ENCODE data around the gene HOMER1. TPM values are rescaled to one million over a fixed set of nuclear protein-coding genes. Genes with fewer than 3 reads are reported as not detected.

Gene HOMER1
- total and polyA plus RNA-seq, 2 of the 4 experiments (the other 2 are of a cell fraction): 1.9 to 6.8 TPM

DNA sequence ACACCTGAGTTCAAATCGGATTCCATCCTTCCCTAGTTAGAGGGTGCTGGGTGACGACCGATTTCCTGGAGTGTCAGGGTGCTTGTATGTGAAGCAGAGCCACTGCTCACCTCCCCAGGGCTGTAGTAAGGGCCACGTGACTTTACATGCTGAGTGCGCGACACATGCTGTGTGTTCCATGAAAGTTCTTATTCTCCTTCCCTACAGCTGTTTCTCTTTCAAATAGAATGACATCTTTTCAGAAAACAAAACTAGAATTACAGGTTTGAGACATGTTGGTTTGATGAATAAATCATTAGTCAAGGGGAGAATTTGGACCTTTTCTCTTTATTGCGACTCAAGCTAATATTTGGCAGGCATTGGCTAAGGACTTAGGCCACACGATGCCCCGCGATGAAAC lies 164.9 kb downstream of the HOMER1 start:
- H3K4me3 ChIP-seq (ENCODE audit: insufficient read depth, low read depth, low read length): no peak overlapping the region
- no peak overlapping the region for H3K4ac ChIP-seq (ENCODE audit: low read depth, low read length)
- CTCF ChIA-PET: no interaction called here
- in situ Hi-C loops (cut with MboI; ENCODE audit: low sequenced_read_pairs) (no loop called here), intact Hi-C loops (cut with micrococcal nuclease) (no loop called here), dilution Hi-C loops (cut with HindIII; ENCODE audit: low sequenced_read_pairs, unreplicated experiment) (no loop called here)
- ATAC-seq (ENCODE audit: low read depth) (no peak), DNase-seq (no peak)
- no peak overlapping the region for H2AK5ac ChIP-seq (ENCODE audit: low read depth, low read length)
- no peak overlapping the region for H3K4me2 ChIP-seq (ENCODE audit: low read depth, low read length)
- no peak overlapping the region for H3K9ac ChIP-seq (ENCODE audit: low read depth, low read length)
- H3K79me1 ChIP-seq (ENCODE audit: low read depth in 1 of 2, low read length in 2 of 2): no peaks in the 10 kb centered on the region
- H4K8ac ChIP-seq (ENCODE audit: low read depth in 2 of 2, low read length in 2 of 2): no peak overlapping the region
- no peak overlapping the region for H2BK120ac ChIP-seq (ENCODE audit: low read depth, low read length)
- no peaks in the 10 kb centered on the region for H3K9me3 ChIP-seq (ENCODE audit: control insufficient read depth, insufficient read depth, low read length)
- H3K18ac ChIP-seq (ENCODE audit: low read depth, low read length): no peak overlapping the region
- peak overlapping the region; percentile 13 for H2AFZ ChIP-seq (replicated peaks; ENCODE audit: low read length, poor library complexity)
- POLR2A ChIA-PET (ENCODE audit: unreplicated experiment): no interaction called here
- no peak for TF ChIP-seq CEBPB (IDR thresholded peaks at IDR 0.05; ENCODE audit: low read depth, low read length)
- TF ChIP-seq, protein P1, sequence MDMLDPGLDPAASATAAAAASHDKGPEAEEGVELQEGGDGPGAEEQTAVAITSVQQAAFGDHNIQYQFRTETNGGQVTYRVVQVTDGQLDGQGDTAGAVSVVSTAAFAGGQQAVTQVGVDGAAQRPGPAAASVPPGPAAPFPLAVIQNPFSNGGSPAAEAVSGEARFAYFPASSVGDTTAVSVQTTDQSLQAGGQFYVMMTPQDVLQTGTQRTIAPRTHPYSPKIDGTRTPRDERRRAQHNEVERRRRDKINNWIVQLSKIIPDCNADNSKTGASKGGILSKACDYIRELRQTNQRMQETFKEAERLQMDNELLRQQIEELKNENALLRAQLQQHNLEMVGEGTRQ (IDR thresholded peaks at IDR 0.05; ENCODE audit: low read depth, low read length): no peak
- no peak for TF ChIP-seq MAZ (IDR thresholded peaks at IDR 0.05; ENCODE audit: borderline replicate concordance, low read depth, low read length)
- no peak for TF ChIP-seq MAFK (IDR thresholded peaks at IDR 0.05; ENCODE audit: low read depth, low read length)
- 0 out of 2 replicates have a peak, but pooled peaks cover 2% of the 10 kb centered on the region for H3K9me1 ChIP-seq (ENCODE audit: insufficient read depth, low read length)
- no peaks in the 10 kb centered on the region for H4K20me1 ChIP-seq (ENCODE audit: insufficient read depth, low read length)
- H4K91ac ChIP-seq (ENCODE audit: insufficient read depth, low read depth, low read length): no peak overlapping the region
- H3K36me3 ChIP-seq (ENCODE audit: control insufficient read depth, insufficient read depth, low read length): no peaks in the 10 kb centered on the region
- no peak overlapping the region for H3K23ac ChIP-seq (ENCODE audit: low read depth, low read length)
- no peaks in the 10 kb centered on the region for H3K4me1 ChIP-seq (ENCODE audit: control insufficient read depth, insufficient read depth, low read length)
- no peak overlapping the region for H3K27ac ChIP-seq (ENCODE audit: insufficient read depth, low read length)
- H3K27me3 ChIP-seq (ENCODE audit: control insufficient read depth, insufficient read depth, low read length): no peaks in the 10 kb centered on the region
- no peak overlapping the region for H2BK20ac ChIP-seq (ENCODE audit: low read depth, low read length)
- H4K5ac ChIP-seq (ENCODE audit: low read depth, low read length): no peak overlapping the region
- H3K14ac ChIP-seq (replicated peaks; ENCODE audit: low read depth, low read length): no peak overlapping the region
- no peak overlapping the region for H2BK5ac ChIP-seq (ENCODE audit: low read depth, low read length, poor library complexity, severe bottlenecking)
- no peak overlapping the region for H2AK9ac ChIP-seq (replicated peaks; ENCODE audit: low read depth, low read length, poor library complexity)
- no TSS peak for BruUV-seq (replicated peaks)
- 90% methylated on average over 4 of the region's 10 CpGs; no CpG with 5 or more reads in 1 of the 2 experiments for WGBS, 2 experiments (ENCODE audit: extremely low coverage in 2 of 2, insufficient read length in 1 of 2)
- H3K56ac ChIP-seq (ENCODE audit: extremely low read depth, insufficient read depth, low read length): no peak overlapping the region
- no peak overlapping the region for H2BK15ac ChIP-seq (ENCODE audit: low read depth, low read length)
